HG03108 (cell line): ENCODE measurements around the gene TAF4B.
"Not testable (repeated sequence)": the region's sequence is repeated elsewhere in the genome, so short reads cannot be mapped to it uniquely, and the experiment has no call there.

Experiments
- ATAC-seq: cut with Tn5 transposase; IDR thresholded peaks from one replicate; pipeline ENCODE4 v1.9.1; 2021; ENCODE audit warnings: moderate library complexity; ENCODE audit not compliant: unreplicated experiment

Gene TAF4B

GRCh38 chr18:26237363-26237762 lies 11.1 kb downstream of the TAF4B start:
- ATAC-seq, result not testable (repeated sequence)

GRCh38 chr18:26238718-26239117 lies 12.5 kb downstream of the TAF4B start:
- not testable (repeated sequence) for ATAC-seq

GRCh38 chr18:26242392-26242791 lies 16.1 kb downstream of the TAF4B start:
- not testable (repeated sequence) for ATAC-seq

GRCh38 chr18:26245434-26245833 lies 19.2 kb downstream of the TAF4B start:
- ATAC-seq, result not testable (repeated sequence)

- ATAC-seq, result no peak
These were observed 26.2 kb downstream of the TAF4B start for GRCh38 chr18:26252411-26252810.

GRCh38 chr18:26254808-26255207 lies 28.6 kb downstream of the TAF4B start:
- peak; percentile 57 for ATAC-seq

- ATAC-seq, result peak; percentile 50
These were observed 29.7 kb downstream of the TAF4B start for GRCh38 chr18:26255695-26256622.

- ATAC-seq, result no peak
These were observed 32.5 kb downstream of the TAF4B start for GRCh38 chr18:26258711-26259110.

- ATAC-seq, result not testable (repeated sequence)
These were observed 33.2 kb downstream of the TAF4B start for GRCh38 chr18:26259416-26259815.

- ATAC-seq, result no peak
These were observed 35.9 kb downstream of the TAF4B start for GRCh38 chr18:26262156-26262555.

GRCh38 chr18:26267357-26267930 lies 41.2 kb downstream of the TAF4B start:
- no peak for ATAC-seq

GRCh38 chr18:26268454-26268853 lies 42.2 kb downstream of the TAF4B start:
- ATAC-seq, result no peak

GRCh38 chr18:26271917-26272549 lies 45.8 kb downstream of the TAF4B start:
- ATAC-seq, result no peak

- ATAC-seq, result no peak
These were observed 51.1 kb downstream of the TAF4B start for GRCh38 chr18:26277374-26277773.

GRCh38 chr18:26279428-26279827 lies 53.2 kb downstream of the TAF4B start:
- no peak for ATAC-seq

GRCh38 chr18:26286008-26286407 lies 59.8 kb downstream of the TAF4B start:
- no peak for ATAC-seq

- no peak for ATAC-seq
These were observed 61.4 kb downstream of the TAF4B start for GRCh38 chr18:26287644-26288043.

- ATAC-seq, result no peak
These were observed 64.1 kb downstream of the TAF4B start for GRCh38 chr18:26290385-26290784.

GRCh38 chr18:26293982-26294381 lies 67.7 kb downstream of the TAF4B start:
- no peak for ATAC-seq

GRCh38 chr18:26298107-26298506 lies 71.9 kb downstream of the TAF4B start:
- ATAC-seq, result no peak

GRCh38 chr18:26301681-26302080 lies 75.4 kb downstream of the TAF4B start:
- ATAC-seq, result no peak

GRCh38 chr18:26303222-26303621 lies 77.0 kb downstream of the TAF4B start:
- not testable (repeated sequence) for ATAC-seq
